Liver (tissue), 9 donors: ENCODE results near the gene BCAR1. TPM values are rescaled to one million over a fixed set of nuclear protein-coding genes. Genes with fewer than 3 reads are reported as not detected.

Experiments
- DNase-seq: peaks from one replicate; pipeline ENCODE4 v3.0.0-alpha.2; 2017; ENCODE audit warnings: low spot score
- H3K27ac ChIP-seq, 2 donors: one replicate each; pipeline ENCODE4 v1.7.0; 2013; ENCODE audit warnings: inconsistent platforms in 2 of 2, low read length in 2 of 2, control low read depth in 1 of 2, low read depth in 1 of 2, mild to moderate bottlenecking in 1 of 2
- H3K27me3 ChIP-seq, 4 donors: one replicate each; pipeline versions ENCODE4 v1.6.1 to v1.7.0; 2013; ENCODE audit warnings: low read length in 3 of 4, inconsistent platforms in 1 of 4, mild to moderate bottlenecking in 1 of 4, moderate library complexity in 1 of 4; ENCODE audit not compliant: control insufficient read depth in 4 of 4, insufficient read depth in 4 of 4
- H3K36me3 ChIP-seq, 4 donors: one replicate each; pipeline versions ENCODE4 v1.6.1 to v1.7.0; 2013; ENCODE audit warnings: low read length in 3 of 4, mild to moderate bottlenecking in 3 of 4, low read depth in 1 of 4, moderate library complexity in 1 of 4; ENCODE audit not compliant: control insufficient read depth in 4 of 4, insufficient read depth in 3 of 4
- H3K4me1 ChIP-seq, 4 donors: one replicate each; pipeline versions ENCODE4 v1.6.1 to v1.7.0; 2013; ENCODE audit warnings: low read length in 3 of 4, mild to moderate bottlenecking in 3 of 4, moderate library complexity in 1 of 4; ENCODE audit not compliant: control insufficient read depth in 4 of 4, insufficient read depth in 4 of 4
- H3K4me3 ChIP-seq, 3 donors: one replicate each; pipeline versions ENCODE4 v1.6.1 to v1.7.0; 2013; ENCODE audit warnings: low read length in 3 of 3, control low read depth in 1 of 3, low read depth in 1 of 3, mild to moderate bottlenecking in 1 of 3
- H3K9ac ChIP-seq, 2 donors: one replicate each; pipeline ENCODE4 v1.7.0; 2013; ENCODE audit warnings: low read length in 2 of 2, mild to moderate bottlenecking in 2 of 2, moderate library complexity in 2 of 2, control low read depth in 1 of 2, low read depth in 1 of 2
- H3K9me3 ChIP-seq, 4 donors: one replicate each; pipeline versions ENCODE4 v1.6.1 to v1.7.0; 2013; ENCODE audit warnings: low read length in 3 of 4; ENCODE audit not compliant: control insufficient read depth in 4 of 4
- EGR1 ChIP-seq, 2 donors: IDR thresholded peaks; 2 replicates each; pipeline ENCODE4 v1.6.1; 2016 to 2018; ENCODE audit warnings: antibody characterized with exemption in 2 of 2, low read depth in 2 of 2
- FOXA1 ChIP-seq: IDR thresholded peaks from 2 replicates; pipeline ENCODE4 v1.6.1; 2016; ENCODE audit warnings: antibody characterized with exemption
- FOXA2 ChIP-seq: IDR thresholded peaks from 2 replicates; pipeline ENCODE4 v1.6.1; 2016; ENCODE audit warnings: antibody characterized with exemption
- GABPA ChIP-seq, 2 donors: IDR thresholded peaks in 1 of 2; conservative IDR thresholded peaks in 1 of 2; 2 replicates each; pipeline ENCODE4 v1.6.1; 2016; ENCODE audit warnings: antibody characterized with exemption in 2 of 2, mild to moderate bottlenecking in 1 of 2, moderate library complexity in 1 of 2
- HNF4G ChIP-seq: IDR thresholded peaks from 2 replicates; pipeline ENCODE4 v1.6.1; 2016; ENCODE audit warnings: antibody characterized with exemption
- JUND ChIP-seq, 2 donors: IDR thresholded peaks; 2 replicates each; pipeline ENCODE4 v1.6.1; 2016; ENCODE audit warnings: antibody characterized with exemption in 2 of 2
- NR2F2 ChIP-seq: IDR thresholded peaks from 2 replicates; pipeline ENCODE4 v1.6.1; 2016; ENCODE audit warnings: antibody characterized with exemption
- RAD21 ChIP-seq, 2 donors: IDR thresholded peaks; 2 replicates each; pipeline ENCODE4 v1.6.1; 2016; ENCODE audit warnings: antibody characterized with exemption in 2 of 2, mild to moderate bottlenecking in 2 of 2
- RXRA ChIP-seq, 2 donors: IDR thresholded peaks; 2 replicates each; pipeline ENCODE4 v1.6.1; 2017 to 2018; ENCODE audit warnings: antibody characterized with exemption in 2 of 2, mild to moderate bottlenecking in 1 of 2
- SP1 ChIP-seq: IDR thresholded peaks from 2 replicates; pipeline ENCODE4 v1.6.1; 2018; ENCODE audit warnings: antibody characterized with exemption, mild to moderate bottlenecking
- YY1 ChIP-seq: IDR thresholded peaks from 2 replicates; pipeline ENCODE4 v1.6.1; 2016; ENCODE audit warnings: antibody characterized with exemption, mild to moderate bottlenecking
- WGBS: extraction: QIAGEN DNeasy Blood & Tissue Kit; methylation state at CpG from one replicate; pipeline ENCODE4 v1.1.7; 2013; 5-methylcytosine and 5-hydroxymethylcytosine counted together
- polyA plus RNA-seq, 2 donors: library from polyadenylated mRNA; stranded (reverse) in 1 of 2; unstranded in 1 of 2; fragments of 200-250 nt in 1 of 2; fragments of >200 nt in 1 of 2; fragmentation: Nextera tagmentation in 1 of 2; extraction: Ambion mirVana in 1 of 2; gene quantifications; one replicate each; pipeline versions ENCODE4 v1.2.1 to v1.2.3, GENCODE V29; 2013 to 2015
- total RNA-seq, 2 donors: library from RNA; depleted of rRNA; stranded (reverse); fragments of >200 nt; gene quantifications; one replicate each; pipeline ENCODE4 v1.2.3, GENCODE V29; 2014
- TF ChIP-seq, protein P1 (sequence below): IDR thresholded peaks from 2 replicates; pipeline ENCODE4 v1.6.1; 2016; ENCODE audit warnings: antibody characterized with exemption
- TF ChIP-seq, protein P2 (sequence below): IDR thresholded peaks from 2 replicates; pipeline ENCODE4 v1.6.1; 2016; ENCODE audit warnings: antibody characterized with exemption
- TF ChIP-seq, protein P3 (sequence below): fragments of 150-350 bp; IDR thresholded peaks from 2 replicates; pipeline ENCODE4 v1.5.1; 2017; ENCODE audit warnings: improper control_type of control experiment, low read depth, low read length; ENCODE audit not compliant: missing input control
- donor health status: healthy.
- donor health status: healthy.
- donor health status: healthy.
- donor health status: healthy.
- donor health status: healthy.

BCAR1 gene
- total and polyA plus RNA-seq, 4 donors = 10.1 to 32.2 (median 20.2) TPM

DNA sequence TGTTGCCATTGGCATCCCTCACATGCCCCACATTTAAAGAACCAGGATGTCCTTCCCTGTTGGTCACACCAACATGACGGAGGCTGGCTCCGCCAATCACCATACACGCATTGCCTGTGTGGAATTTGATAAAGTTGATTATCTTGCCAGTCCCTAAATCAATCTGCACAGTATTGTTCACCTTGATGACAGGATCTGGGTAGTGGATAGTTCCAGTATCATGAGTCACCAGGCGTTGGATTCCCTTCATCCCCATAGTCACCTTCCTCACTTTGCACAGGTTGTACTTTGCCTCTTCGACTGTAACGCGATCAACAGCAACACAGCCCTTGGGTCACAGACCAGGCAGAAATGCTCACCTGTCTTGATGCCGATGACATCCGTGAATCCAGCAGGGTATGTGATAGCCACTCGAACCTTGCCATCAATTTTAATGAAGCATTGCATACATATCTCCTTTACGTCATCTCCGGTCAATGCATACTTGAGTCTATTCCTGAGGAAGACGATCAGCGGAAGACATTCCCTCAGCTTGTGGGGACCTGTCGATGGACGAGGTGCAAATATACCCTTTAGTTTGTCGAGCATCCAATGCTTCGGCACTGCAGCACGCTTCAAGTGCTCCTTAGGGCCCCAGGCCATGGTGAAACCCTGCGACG is 58.7 kb downstream of the BCAR1 start:
- Histone ChIP-seq H3K27me3 (peaks cover 0 to 4% (median 0%) of the 10 kb centered on the region in 4 donors), H3K4me1 (no peaks in the 10 kb centered on the region), H3K27ac (no peak overlapping the region), H3K9ac (no peak overlapping the region), H3K36me3 (no peaks in the 10 kb centered on the region), H3K9me3 (no peaks in the 10 kb centered on the region), H3K4me3 (no peak overlapping the region)
- TF ChIP-seq FOXA1 (no peak), RXRA (IDR thresholded peaks at IDR 0.05) (no peak), RAD21 (IDR thresholded peaks at IDR 0.05) (no peak), GABPA (IDR thresholded peaks at IDR 0.05 in 1 of 2, conservative IDR thresholded peaks at IDR 0.05 in 1 of 2) (no peak), EGR1 (IDR thresholded peaks at IDR 0.05; ENCODE audit: low read depth in 2 of 2) (no peak), JUND (IDR thresholded peaks at IDR 0.05) (no peak), HNF4G (no peak), FOXA2 (no peak)
- TF ChIP-seq, protein P1, sequence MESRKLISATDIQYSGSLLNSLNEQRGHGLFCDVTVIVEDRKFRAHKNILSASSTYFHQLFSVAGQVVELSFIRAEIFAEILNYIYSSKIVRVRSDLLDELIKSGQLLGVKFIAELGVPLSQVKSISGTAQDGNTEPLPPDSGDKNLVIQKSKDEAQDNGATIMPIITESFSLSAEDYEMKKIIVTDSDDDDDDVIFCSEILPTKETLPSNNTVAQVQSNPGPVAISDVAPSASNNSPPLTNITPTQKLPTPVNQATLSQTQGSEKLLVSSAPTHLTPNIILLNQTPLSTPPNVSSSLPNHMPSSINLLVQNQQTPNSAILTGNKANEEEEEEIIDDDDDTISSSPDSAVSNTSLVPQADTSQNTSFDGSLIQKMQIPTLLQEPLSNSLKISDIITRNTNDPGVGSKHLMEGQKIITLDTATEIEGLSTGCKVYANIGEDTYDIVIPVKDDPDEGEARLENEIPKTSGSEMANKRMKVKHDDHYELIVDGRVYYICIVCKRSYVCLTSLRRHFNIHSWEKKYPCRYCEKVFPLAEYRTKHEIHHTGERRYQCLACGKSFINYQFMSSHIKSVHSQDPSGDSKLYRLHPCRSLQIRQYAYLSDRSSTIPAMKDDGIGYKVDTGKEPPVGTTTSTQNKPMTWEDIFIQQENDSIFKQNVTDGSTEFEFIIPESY = no peak
- TF ChIP-seq, protein P2, sequence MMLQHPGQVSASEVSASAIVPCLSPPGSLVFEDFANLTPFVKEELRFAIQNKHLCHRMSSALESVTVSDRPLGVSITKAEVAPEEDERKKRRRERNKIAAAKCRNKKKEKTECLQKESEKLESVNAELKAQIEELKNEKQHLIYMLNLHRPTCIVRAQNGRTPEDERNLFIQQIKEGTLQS = no peak
- no peak for DNase-seq
- 93% methylated on average over 21 of the region's 21 CpGs for WGBS

DNA sequence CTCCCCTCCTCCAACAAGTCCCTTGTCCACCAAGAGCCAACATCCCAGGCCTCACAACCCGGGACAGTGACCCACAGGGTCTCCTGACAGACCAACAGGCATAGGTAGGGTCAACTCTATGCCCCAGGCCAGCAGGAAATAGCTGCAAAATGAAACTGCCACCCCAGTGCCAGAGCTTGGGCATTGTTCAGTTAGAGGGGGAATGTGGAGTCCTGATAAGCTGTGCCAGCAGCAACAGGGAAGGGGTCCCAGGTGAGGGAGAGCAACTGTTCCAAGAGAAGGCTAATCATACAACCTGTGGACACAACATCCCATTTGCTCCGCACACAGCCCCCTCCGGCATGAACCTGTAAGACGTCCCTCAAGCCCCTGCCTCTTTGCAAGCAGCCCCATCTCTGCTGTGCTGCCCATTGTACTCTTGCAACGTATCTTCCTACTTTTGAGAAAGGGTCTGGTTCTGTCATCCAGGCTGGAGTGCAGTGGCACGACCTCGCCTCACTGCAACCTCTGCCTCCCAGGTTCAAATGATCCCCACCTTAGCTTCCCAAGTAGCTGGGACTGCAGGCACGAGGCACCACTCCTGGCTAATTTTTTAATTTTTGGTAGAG is 61.7 kb downstream of the BCAR1 start:
- Histone ChIP-seq H3K4me3 (no peak overlapping the region), H3K9me3 (no peaks in the 10 kb centered on the region), H3K4me1 (no peaks in the 10 kb centered on the region), H3K9ac (no peak overlapping the region), H3K27ac (no peak overlapping the region), H3K36me3 (no peaks in the 10 kb centered on the region), H3K27me3 (no peaks in the 10 kb centered on the region)
- TF ChIP-seq, protein P2 = no peak
- TF ChIP-seq JUND (IDR thresholded peaks at IDR 0.05) = no peak
- no peak for TF ChIP-seq YY1
- TF ChIP-seq FOXA2 = no peak
- no peak for TF ChIP-seq SP1
- TF ChIP-seq RAD21 (IDR thresholded peaks at IDR 0.05) = no peak
- no peak for TF ChIP-seq GABPA (IDR thresholded peaks at IDR 0.05 in 1 of 2, conservative IDR thresholded peaks at IDR 0.05 in 1 of 2)
- TF ChIP-seq, protein P3, sequence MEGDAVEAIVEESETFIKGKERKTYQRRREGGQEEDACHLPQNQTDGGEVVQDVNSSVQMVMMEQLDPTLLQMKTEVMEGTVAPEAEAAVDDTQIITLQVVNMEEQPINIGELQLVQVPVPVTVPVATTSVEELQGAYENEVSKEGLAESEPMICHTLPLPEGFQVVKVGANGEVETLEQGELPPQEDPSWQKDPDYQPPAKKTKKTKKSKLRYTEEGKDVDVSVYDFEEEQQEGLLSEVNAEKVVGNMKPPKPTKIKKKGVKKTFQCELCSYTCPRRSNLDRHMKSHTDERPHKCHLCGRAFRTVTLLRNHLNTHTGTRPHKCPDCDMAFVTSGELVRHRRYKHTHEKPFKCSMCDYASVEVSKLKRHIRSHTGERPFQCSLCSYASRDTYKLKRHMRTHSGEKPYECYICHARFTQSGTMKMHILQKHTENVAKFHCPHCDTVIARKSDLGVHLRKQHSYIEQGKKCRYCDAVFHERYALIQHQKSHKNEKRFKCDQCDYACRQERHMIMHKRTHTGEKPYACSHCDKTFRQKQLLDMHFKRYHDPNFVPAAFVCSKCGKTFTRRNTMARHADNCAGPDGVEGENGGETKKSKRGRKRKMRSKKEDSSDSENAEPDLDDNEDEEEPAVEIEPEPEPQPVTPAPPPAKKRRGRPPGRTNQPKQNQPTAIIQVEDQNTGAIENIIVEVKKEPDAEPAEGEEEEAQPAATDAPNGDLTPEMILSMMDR = no peak
- TF ChIP-seq NR2F2 = no peak
- TF ChIP-seq HNF4G = no peak
- 80% methylated on average over 8 of the region's 8 CpGs for WGBS
- DNase-seq = no peak
